GM19468 (cell line): ENCODE measurements around the gene DDI2.
"Not testable (repeated sequence)": the region's sequence is repeated elsewhere in the genome, so short reads cannot be mapped to it uniquely, and the experiment has no call there.

Source experiments
- ATAC-seq: cut with Tn5 transposase; IDR thresholded peaks from one replicate; pipeline ENCODE4 v1.9.1; 2021; ENCODE audit warnings: mild to moderate bottlenecking, moderate library complexity, moderate number of reproducible peaks; ENCODE audit not compliant: unreplicated experiment; ENCODE audit errors: extremely low read depth

The DDI2 gene

DNA sequence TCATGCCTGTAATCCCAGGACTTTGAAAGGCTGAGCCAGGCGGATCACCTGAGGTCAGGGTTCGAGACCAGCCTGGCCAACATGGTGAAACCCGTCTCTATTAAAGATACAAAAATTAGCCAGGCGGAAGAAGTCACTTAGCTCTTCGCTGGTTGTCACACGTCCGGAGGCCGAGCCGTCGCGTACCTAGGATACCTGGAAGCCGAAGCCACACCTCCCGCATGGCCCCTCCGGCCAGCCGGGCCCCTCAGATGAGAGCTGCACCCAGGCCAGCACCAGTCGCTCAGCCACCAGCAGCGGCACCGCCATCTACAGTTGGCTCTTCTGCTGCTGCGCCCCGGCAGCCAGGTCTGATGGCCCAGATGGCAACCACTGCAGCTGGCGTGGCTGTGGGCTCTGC lies 12.9 kb upstream of the DDI2 start:
- ATAC-seq: not testable (repeated sequence)

- ATAC-seq: no peak
These were observed 11.6 kb upstream of the DDI2 start for GRCh38 chr1:15605398-15606383.

- no peak for ATAC-seq
These were observed 7.6 kb upstream of the DDI2 start for GRCh38 chr1:15609631-15610030.

GRCh38 chr1:15610167-15610566 lies 7.1 kb upstream of the DDI2 start:
- no peak for ATAC-seq

DNA sequence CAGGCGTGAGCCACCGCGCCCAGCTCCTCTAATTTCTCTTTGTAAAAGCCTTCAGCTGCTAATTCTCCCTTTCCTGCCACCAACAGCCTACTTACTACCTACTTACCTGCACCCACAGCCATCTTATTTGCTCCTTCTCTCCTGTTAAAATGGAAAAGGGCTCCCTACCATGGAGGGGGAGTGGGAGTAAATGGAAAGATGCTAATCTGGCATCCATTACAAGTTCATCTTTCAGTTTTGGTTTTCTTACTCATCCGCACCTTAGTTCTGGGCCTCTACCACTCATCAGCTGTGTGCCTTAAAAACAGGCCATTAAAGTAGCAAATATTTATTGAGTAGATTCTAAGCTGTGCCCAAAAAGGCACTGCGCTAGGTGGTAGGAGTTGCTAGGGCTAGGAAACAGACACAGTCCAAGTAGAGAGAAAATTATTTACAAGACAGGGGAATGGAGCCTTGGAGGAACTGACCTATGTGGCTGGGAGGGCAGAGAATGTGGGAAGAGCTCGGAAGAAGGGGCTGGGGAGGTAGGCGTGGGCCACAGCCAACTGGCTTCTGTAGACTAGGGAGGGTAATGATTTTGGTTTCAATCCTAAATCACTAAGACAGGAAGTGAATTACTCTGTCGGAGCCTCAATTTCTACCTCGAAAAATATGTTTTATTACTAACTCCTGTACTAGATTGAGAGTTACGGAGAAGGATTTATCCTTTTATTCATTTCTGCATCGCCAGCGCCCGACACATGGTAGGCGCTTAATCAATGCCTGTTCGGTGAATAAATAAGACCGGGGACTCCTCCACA lies 685 bp upstream of the DDI2 start:
- ATAC-seq: no peak

DNA sequence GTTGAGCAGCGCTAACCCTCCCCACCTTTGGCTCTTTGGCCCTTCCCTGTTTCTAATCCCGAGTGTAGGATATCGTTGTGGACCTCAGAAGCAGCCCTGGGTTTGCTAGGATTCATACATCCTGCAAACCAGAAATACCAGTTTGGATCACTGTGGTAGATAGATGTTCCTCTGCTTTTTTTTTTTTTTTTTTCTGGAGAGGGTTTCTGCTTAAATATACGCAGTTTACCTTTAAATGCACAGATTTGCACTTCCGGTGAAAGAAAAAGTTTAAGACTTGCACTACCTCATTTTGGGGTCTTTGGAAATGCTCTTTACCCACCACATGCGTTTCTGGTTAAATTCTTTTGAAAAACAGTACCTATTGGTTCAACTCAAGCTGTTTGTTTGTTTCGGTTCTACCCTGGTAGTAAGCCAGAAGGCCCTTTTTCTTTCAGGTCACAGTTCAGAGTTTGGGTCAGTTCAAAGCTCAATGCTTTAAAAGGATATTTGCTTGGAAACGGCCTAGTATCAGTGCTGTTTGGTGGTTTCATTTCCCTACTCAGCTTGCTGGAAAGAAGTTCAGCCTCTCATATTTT lies 908 bp downstream of the DDI2 start:
- ATAC-seq: no peak

DNA sequence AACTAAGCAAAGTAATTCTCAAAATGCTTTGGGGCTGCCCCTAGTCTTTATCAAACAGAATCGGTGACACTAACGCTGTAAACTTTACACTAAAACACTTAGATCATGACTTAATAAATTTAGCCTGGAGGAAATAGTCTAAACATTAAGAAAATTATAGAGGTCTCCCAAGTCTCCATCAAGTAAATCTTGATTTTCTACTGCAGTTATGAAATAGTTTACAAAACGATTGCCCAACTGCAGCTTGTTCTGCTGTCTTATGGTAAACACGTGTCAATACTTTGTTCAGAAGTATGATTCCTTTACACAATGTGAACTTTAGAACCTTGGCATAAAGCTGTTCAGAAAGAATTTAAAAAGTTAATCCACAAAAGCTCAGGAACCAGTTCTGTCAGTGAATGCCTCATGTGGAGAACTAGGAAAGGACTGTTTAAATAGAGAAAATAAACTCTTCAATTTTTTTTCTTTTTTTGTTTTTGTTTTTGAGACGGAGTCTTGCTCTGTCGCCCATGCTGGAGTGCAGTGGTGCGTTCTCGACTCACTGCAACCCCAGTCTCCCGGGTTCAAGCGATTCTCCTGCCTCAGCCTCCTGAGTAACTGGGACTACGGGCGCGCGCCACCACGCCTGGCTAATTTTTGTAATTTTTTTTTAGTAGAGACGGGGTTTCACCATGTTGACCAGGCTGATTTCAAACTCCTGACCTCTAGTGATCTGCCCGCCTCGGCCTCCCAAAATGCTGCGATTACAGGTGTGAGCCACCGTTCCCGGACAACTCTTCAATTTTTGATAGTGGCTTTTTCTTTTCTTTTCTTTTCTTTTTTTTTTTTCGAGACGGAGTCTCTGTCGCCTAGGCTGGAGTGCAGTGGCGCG lies 1.6 kb downstream of the DDI2 start:
- no peak for ATAC-seq

DNA sequence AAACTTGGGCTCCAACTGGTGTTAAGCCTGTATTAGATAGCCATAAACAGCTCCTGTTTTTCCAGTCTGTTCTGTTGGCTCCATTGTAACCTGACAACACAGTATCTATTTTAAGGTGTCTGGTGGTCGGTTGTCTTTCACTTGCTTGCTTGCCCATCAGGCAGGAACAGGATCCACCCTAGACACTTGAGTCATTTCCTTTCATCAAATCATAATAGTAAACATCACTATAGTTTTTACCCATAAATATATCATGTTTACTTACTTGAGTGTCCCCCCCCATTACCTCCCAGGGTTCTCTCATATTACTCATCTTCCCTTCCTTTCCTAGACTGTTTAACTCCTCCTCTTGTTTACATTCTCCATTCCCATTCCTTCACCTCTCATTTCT lies 2.9 kb downstream of the DDI2 start:
- ATAC-seq: no peak

- no peak for ATAC-seq
These were observed 3.8 kb downstream of the DDI2 start for GRCh38 chr1:15620902-15621682.

DNA sequence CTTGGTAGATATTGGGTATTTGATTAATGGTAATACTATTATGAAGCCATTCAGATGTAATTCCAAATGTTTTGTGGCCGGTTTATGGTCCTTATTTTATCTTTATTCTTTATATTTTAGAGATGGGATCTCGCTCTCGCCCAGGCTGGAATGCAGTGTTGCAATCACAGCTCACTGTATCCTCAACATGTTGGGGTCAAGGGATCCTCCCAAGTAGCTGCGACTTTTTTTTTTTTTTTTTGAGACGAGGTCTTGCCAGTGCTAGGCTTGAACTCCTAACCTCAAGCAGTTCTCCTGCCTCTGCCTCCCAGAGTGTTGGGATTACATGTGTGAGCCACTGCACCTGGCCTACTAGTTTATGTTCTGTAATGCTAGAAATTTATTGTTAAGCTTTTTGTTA lies 4.7 kb downstream of the DDI2 start:
- ATAC-seq: no peak

- ATAC-seq: no peak
These were observed 5.6 kb downstream of the DDI2 start for GRCh38 chr1:15622712-15623373.

- no peak for ATAC-seq
These were observed 6.2 kb downstream of the DDI2 start for GRCh38 chr1:15623435-15623834.

DNA sequence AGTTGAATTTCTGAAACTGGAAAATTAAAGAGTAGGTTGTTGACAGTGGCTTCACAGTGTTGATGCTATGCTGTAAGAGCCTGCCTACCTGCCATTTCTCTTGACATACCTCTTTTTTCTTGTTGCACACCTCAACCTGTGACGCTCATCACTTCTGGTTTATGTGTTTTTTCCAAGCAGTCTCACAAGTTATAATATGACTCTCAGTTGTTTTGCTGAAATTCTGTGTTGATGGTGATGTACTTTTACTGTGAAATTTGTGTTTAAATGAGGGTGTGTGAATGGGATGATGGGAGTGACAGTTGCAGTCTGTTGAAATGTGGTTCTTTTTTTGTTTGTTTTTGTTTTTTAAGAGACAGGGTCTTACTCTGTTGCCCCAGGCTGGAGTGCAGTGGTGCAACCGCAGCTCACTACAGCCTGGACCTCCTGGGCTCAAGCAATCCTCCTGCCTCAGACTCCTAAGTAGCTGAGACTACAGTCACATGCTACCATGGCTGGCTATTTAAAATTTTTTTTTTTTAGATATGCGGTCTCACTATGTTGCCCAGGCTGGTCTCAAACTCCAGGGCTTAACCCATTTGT lies 7.0 kb downstream of the DDI2 start:
- ATAC-seq: no peak

GRCh38 chr1:15625056-15625917 lies 8.0 kb downstream of the DDI2 start:
- no peak for ATAC-seq

DNA sequence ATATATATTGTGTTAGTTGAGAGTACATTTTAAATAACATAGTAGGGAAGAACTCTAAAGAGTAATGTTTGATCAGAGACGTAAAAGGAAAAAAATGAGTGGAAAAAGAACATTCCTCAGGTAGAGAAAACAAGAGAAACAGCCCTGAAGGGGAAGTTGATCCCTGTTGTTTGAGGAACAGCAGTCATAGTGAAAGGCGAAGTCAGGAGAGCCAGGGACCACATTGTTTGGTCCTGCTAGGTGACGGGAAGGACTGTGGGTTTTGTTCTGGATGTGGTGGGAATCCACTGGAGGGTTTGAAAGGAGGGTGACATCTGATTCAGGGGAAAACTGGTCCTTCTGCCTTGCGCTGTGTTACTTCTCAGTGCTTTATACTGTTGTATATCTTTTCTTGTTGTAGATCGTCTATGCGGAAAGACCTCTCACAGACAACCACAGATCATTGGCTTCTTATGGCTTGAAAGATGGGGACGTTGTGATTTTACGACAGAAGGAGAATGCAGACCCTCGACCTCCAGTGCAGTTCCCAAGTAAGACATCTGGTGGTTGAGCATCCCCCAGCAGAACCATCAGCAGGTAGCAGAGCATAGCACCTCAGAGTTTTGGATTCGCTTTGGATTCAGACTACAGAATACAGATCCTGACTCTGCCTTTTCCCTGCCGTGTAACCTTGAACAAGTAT lies 9.2 kb downstream of the DDI2 start:
- no peak for ATAC-seq

DNA sequence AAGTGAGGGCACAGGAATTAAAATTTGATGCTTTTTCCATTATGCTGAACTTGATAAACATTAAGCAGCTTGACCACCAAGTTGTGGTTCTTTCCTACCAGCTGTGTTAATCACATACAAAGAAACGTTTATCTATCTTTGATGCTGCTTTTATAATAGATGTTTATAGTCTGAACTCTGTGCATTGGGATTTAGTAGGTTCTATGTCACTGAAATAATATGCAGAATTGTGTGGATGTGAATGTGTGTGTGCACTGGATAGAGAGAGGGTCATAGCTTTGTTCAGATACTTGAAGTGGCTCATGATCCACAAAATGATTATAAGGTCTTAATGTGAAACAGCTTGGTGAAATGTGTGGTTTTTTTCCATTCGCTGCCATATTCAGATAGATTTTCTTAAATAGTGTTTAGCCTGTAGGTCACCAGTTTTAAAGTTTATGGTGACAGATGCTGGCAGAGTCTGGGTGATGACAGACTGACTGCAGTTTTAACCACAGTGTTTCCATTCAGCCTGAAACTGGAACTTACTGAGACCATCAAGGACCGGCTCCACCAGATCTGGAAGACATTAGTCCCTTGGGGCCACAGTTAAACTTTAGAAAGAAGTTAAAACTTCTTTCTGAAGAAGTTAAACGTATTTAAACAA lies 10.2 kb downstream of the DDI2 start:
- peak; percentile 83 for ATAC-seq
